GM20000 (cell line): Measurements from ENCODE around the gene KCNT2.

Experiments
- DNase-seq: peaks from one replicate; pipeline ENCODE4 v3.0.0; 2012; ENCODE audit warnings: low spot score
- CTCF ChIP-seq: IDR thresholded peaks from 2 replicates; pipeline ENCODE4 v1.5.1; 2012; ENCODE audit warnings: mild to moderate bottlenecking, control low read depth; ENCODE audit errors: extremely low read depth, missing control alignments

Gene KCNT2

GRCh38 chr1:196559314-196559713 is 48.9 kb downstream of the KCNT2 start:
- DNase-seq = no peak
- TF ChIP-seq CTCF = no peak

- DNase-seq = no peak
- no peak for TF ChIP-seq CTCF
These were observed 49.8 kb downstream of the KCNT2 start for GRCh38 chr1:196558411-196558810.

GRCh38 chr1:196557797-196558196 is 50.4 kb downstream of the KCNT2 start:
- no peak for TF ChIP-seq CTCF
- DNase-seq = no peak

GRCh38 chr1:196550731-196551130 is 57.5 kb downstream of the KCNT2 start:
- TF ChIP-seq CTCF = no peak
- DNase-seq = no peak

GRCh38 chr1:196546272-196547111 is 61.7 kb downstream of the KCNT2 start:
- no peak for TF ChIP-seq CTCF
- DNase-seq = no peak

- no peak for DNase-seq
- no peak for TF ChIP-seq CTCF
These were observed 63.0 kb downstream of the KCNT2 start for GRCh38 chr1:196545222-196545621.

GRCh38 chr1:196544617-196545016 is 63.6 kb downstream of the KCNT2 start:
- no peak for TF ChIP-seq CTCF
- DNase-seq = no peak
